GM19452 (cell line): Measurements from ENCODE around the gene PAX4.
A peak's percentile ranks its signal among the peaks of the same experiment; 100 is the strongest.

Source experiments
- ATAC-seq: cut with Tn5 transposase; IDR thresholded peaks from one replicate; pipeline ENCODE4 v1.9.1; 2021; ENCODE audit not compliant: unreplicated experiment

The PAX4 gene

GRCh38 chr7:127618042-127618441 lies at the start of gene PAX4:
PAX4 (minus strand) TSS chr7:127618142; CDS start chr7:127615928, 2,214 bp downstream.
- no peak for ATAC-seq

DNA sequence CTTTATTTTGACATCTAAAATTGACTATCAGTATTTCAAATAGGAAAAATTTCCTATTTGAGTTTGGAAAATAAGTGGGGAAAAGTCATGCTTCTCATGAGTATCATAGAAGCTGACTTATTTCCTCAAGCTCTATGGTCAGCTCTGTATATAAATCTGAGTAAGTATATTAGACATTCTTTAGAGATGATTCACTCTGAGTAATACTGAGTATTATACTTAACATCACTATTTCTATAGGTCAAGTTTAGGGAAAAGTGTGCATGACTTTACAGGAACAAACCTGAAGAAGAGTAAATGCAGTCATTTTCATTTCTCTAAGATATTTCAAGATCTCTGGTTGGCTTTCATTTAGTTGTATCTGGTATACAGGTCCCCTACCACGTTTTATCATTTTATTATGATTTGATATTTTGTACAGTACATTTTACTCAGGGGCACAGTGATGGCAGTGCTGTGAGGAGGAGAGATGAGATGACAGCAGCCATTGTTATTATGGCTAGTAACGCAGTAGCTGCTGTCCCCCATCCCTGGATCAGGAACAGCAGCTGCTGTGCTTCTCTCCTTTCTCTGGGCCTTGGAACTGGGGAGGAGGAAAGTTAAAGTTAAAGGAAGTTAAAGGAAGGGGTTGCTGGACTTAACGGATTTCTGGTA lies 49.2 kb upstream of the PAX4 start:
- ATAC-seq = no peak

GRCh38 chr7:127666602-127667001 lies 48.7 kb upstream of the PAX4 start:
- ATAC-seq = no peak

GRCh38 chr7:127665922-127666321 lies 48.0 kb upstream of the PAX4 start:
- ATAC-seq = no peak

DNA sequence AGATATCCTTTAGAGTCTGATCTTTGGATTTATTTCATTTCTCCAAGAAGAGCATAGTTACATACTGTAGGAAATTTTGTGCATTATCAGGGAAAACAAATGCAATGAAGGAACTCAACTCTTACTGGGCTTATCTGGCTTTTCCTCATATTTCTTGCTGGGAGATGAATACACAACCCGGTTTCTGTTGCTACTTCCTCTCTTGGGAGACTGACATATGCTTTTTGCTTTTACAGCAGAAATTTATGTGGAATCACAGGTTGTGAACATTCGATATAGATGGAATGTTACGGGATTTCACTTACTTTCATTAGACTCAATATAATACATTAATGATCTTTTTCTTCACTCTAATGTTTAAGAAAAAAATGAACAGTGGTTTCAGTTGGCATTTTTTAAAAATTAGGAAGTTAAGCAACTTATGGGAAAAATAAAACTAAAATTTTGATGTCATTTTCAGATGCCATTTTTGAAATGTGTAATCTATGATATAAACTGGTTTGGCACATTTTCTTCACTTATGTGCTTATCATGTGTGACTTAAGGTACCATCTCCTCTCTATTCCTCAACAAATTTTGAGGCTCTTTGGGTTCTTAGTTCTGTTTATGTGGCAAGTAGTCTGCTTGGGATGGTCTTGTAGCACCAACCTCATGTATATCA lies 41.2 kb upstream of the PAX4 start:
- ATAC-seq = no peak

GRCh38 chr7:127657500-127657899 lies 39.6 kb upstream of the PAX4 start:
- no peak for ATAC-seq

GRCh38 chr7:127655720-127656119 lies 37.8 kb upstream of the PAX4 start:
- no peak for ATAC-seq

GRCh38 chr7:127654404-127655394 lies 36.8 kb upstream of the PAX4 start:
- ATAC-seq = no peak

GRCh38 chr7:127653396-127653795 lies 35.5 kb upstream of the PAX4 start:
- no peak for ATAC-seq

GRCh38 chr7:127652333-127653248 lies 34.6 kb upstream of the PAX4 start:
- peak; percentile 13 for ATAC-seq

DNA sequence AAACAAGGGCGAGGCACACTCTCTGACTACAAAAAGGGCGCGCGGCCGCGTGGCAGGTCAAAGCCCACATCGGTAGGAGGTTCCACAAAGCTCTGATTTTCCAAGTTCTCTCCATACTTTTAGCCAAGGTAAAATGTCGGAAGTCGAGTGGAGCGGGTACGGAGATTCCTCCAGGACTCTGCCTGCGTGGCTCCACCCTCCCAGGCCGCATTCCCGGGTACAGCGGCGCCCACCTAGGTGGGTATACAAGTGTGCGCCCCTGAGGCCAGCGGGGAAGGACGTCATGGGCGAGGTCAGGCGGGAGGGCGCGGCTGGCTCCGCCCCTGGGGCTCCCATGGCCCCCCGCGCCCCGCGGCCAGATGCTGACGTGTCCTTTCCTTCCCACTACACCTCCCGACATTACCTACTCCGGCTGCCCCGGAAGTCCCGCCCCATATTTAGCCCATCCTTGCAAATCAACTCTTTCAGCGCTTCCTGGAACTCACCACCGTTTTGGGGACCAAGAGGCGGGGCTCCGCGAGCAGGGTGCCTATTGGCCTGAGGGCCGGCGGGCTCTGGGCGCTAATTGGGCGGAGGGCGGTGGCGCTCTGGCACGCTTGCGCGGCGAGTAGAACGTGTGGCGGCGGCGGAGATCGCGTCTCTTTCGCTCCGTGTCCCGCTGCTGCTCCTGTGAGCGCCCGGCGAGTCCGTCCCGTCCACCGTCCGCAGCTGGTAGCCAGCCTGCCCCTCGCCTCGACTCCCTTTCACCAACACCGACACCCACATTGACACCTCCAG lies 33.8 kb upstream of the PAX4 start, which contains the start of gene SND1:
TSS of gene SND1 (plus strand) at position 639 of the 777 bp plus-strand sequence. CDS start 180 bp downstream, outside the sequence.
- ATAC-seq = peak; percentile 94

DNA sequence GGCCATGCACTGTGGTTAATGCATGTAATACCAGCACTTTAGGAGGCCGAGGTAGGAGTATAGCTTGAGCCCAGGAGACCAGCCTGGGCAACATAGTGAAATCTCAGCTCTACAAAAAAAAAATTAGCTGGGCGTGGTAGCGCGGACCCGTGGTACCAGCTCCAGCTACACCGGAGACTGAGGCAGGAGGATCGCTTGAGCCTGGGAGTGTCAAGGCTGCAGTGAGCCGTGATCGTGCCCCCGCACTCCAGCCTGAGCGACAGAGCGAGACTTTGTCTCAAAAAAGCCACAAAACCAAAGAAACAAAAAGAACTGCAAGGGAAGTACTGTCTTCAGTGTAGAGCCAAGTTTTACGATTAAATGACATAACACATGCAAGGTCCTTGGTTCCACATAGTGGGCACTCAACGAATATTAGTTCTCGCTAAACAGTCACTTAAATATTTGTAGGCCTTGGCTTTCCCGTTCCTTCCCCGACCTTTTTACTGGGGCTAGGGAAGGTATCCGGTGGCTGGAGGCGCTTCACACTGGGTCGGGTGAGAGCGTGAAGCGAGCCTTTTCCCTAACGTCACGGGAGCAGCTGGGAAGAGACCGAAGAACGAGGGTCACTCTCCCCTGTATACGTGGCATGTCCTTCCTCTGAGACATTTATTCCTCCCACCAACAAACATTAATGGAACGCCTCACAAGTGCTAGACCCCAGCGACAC lies 33.1 kb upstream of the PAX4 start:
- ATAC-seq = no peak

GRCh38 chr7:127648986-127649385 lies 31.0 kb upstream of the PAX4 start:
- no peak for ATAC-seq

DNA sequence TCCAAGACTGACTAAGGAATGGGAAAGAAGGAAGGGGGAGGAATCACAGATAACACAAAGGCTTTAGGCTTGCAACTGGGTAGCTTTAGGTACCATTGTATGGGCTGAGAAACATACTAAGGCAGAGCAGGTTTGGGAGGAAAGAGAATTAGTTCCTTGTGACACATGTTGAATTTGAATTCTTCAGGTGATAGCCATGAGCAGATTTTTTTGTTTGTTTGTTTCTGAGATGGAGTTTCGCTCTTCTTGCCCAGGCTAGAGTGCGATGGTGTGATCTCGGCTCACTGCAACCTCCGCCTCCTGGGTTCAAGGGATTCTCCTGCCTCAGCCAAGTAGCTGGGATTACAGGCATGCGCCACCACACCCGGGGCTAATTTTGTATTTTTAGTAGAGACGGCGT lies 29.7 kb upstream of the PAX4 start:
- ATAC-seq = no peak

DNA sequence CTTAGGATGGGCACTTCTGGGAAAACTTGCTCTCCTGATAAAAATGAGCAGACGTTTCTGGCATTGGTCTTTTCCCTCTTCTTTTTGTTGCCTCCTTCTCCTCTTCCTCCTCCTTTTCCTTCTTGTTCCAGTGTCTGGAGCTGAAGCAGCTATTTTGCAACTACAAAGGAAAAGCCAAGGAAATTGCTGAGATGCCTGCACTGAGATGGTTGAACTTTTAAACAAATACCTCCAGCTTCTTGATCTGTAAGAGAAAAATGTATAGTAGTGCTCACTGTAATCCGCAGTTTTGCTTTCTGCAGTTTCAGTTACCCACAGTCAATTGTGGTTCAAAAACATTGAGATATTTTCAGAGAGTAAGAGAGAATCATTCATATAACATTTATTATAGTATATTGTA lies 26.5 kb upstream of the PAX4 start:
- ATAC-seq = no peak

- no peak for ATAC-seq
Observed at GRCh38 chr7:127638197-127638596, 20.3 kb upstream of the PAX4 start.

DNA sequence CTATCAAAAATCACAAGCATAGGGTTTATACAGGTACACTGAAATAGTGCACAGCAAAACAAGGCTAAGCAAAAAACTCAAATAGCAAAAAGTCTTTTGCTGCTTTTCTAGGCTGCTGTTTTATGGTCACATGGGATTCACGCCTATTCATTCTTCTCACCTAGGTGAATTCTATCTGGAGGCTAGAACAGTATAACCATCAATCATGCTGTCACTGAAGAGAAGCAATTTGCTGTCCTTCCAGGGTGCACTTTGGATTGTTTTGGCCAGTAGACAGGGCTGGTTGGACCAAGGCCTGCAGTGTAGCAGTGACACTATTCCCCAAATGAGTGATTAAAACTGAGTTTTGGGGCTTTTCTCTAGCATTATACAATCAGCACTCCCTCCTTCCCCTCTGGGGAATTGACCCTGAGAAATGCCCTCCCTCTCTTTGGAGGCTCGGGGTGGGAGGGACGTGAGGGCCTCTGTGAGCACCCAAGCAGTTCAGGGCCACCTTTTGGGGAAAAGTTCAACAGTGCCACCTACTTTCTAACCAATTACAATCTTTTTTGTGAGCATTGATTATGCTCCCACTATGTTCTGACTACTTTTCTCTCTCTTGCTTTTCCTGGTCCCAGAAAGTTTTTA lies 17.8 kb upstream of the PAX4 start:
- no peak for ATAC-seq

- no peak for ATAC-seq
Observed at GRCh38 chr7:127632276-127632910, 14.5 kb upstream of the PAX4 start.
